ENCODE data around the gene SLC1A7.

SLC1A7 gene

DNA sequence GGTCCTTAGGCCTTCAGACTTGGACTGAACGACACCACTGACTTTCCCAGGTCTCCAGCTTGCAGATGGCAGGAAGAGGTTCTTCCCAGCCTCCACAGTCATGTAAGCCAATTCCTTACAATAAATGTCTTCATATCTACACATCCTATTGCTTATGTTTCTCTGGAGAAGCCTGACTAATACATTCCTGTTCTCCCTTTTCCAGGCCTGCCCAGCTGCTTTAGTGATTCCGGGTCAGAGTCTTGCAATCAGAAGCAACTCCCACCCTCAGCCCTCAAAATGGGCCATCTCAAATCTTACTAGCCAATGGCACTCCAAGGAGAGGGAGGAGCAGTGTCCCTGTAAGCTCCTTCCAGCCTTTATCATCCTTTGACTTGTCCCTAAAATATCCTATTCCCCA is 37.8 kb upstream of the SLC1A7 start:
- H3K36me3 ChIP-seq (ENCODE audit: insufficient read depth, low read length) = no peaks in the 10 kb centered on the region
- no peak overlapping the region for H3K4me3 ChIP-seq (ENCODE audit: low read length)
- no peak overlapping the region for H3K9ac ChIP-seq (ENCODE audit: low read depth, low read length)
- no peaks in the 10 kb centered on the region for H3K9me3 ChIP-seq (ENCODE audit: insufficient read depth, low read depth, low read length)
- H3K27ac ChIP-seq (ENCODE audit: low read depth, low read length) = no peak overlapping the region
- peaks cover 8% of the 10 kb centered on the region for H3K4me1 ChIP-seq (ENCODE audit: insufficient read depth, low read length)
- no peaks in the 10 kb centered on the region for H3K27me3 ChIP-seq (ENCODE audit: insufficient read depth, low read length)
- 90% methylated on average over 2 of the region's 2 CpGs for WGBS

DNA sequence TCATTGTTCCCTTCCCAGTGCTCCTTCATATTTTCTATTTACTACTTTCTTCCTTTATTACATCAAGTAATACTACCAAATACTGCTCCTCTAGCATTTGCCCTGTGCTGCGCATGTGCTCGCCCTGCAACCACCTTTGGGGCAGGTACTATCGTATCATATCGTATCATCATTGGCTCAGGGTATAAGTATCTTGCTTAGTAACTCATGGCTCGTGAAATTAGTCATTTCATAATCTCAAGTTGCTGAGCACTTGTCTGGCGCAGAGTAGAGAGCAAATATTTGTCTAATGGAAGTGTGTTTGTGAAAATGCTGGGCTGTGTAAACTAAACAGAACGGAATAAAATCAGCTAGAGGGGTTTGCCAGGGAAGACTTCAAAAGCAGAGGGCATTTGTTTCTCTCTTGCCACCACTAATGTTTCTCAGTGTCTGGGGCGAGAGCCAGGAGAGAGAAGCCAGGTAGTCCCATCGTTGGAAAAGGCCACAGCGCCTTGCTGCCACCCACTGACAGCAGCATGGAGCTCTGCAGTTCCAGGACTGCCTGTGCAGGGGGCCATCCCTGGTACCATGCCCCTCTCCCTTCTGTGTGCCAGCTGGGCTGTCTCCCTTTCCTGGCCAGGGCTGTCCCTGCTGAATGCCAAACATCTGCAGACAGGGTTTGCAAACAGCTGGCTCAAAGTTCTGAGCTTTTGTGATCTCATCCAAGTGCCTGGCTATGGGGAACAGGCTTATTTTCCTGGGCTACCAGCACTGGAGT is 34.2 kb upstream of the SLC1A7 start:
- no peaks in the 10 kb centered on the region for H3K27me3 ChIP-seq (ENCODE audit: insufficient read depth, low read length)
- peaks cover 14% of the 10 kb centered on the region for H3K4me1 ChIP-seq (ENCODE audit: insufficient read depth, low read length)
- H3K9ac ChIP-seq (ENCODE audit: low read depth, low read length) = no peak overlapping the region
- H3K4me3 ChIP-seq (ENCODE audit: low read length) = no peak overlapping the region
- no peak overlapping the region for H3K27ac ChIP-seq (ENCODE audit: low read depth, low read length)
- no peaks in the 10 kb centered on the region for H3K36me3 ChIP-seq (ENCODE audit: insufficient read depth, low read length)
- WGBS = 86% methylated on average over 10 of the region's 10 CpGs
- no peaks in the 10 kb centered on the region for H3K9me3 ChIP-seq (ENCODE audit: insufficient read depth, low read depth, low read length)

DNA sequence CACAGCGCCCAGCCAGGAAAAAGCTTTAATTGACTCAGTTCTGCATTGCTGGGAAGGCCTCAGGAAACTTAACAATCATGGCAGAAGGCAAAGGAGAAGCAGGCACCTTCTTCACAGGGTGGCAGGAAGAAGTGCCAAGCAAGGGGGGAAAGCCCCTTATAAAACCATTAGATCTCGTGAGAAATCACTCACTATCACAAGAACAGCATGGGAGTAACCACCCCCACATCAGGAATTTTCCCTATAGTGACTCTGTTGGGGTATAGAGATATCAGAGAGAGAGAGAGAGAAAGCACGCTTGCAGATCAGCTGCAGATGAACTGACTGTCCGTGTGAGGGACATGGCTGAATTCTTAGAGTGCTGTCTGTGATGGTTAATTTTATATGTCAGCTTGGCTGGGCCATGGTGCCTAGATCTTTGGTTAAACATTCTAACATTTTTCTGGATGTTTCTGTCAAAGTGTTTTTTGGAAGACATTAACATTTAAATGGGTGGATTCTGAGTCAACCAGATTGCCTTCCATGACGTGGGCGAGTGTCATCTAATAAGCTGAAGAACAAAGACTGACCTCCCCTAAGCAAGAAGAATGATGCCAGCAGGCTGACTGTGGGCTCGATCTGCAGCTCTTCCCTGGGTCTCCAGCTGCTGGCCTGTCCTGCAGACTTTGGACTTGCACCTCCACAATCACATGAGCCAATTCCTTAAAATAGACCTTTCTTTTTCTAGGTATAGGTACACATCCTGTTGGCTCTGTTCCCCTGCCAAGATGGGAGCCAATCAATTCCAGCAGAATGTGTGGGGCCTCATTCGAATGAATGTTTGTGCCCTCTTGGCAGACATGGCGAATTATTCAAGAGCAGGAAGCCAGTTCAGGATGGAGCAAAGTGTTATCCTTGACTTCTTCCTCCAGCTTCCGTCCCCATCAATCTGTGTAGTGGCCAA is 32.8 kb upstream of the SLC1A7 start:
- Histone ChIP-seq H3K4me3 (ENCODE audit: low read length) (no peak overlapping the region), H3K9ac (ENCODE audit: low read depth, low read length) (no peak overlapping the region), H3K27ac (ENCODE audit: low read depth, low read length) (no peak overlapping the region), H3K9me3 (ENCODE audit: insufficient read depth, low read depth, low read length) (no peaks in the 10 kb centered on the region), H3K27me3 (ENCODE audit: insufficient read depth, low read length) (no peaks in the 10 kb centered on the region), H3K36me3 (ENCODE audit: insufficient read depth, low read length) (no peaks in the 10 kb centered on the region), H3K4me1 (ENCODE audit: insufficient read depth, low read length) (peaks cover 14% of the 10 kb centered on the region)
- WGBS = 75% methylated on average over 9 of the region's 10 CpGs

DNA sequence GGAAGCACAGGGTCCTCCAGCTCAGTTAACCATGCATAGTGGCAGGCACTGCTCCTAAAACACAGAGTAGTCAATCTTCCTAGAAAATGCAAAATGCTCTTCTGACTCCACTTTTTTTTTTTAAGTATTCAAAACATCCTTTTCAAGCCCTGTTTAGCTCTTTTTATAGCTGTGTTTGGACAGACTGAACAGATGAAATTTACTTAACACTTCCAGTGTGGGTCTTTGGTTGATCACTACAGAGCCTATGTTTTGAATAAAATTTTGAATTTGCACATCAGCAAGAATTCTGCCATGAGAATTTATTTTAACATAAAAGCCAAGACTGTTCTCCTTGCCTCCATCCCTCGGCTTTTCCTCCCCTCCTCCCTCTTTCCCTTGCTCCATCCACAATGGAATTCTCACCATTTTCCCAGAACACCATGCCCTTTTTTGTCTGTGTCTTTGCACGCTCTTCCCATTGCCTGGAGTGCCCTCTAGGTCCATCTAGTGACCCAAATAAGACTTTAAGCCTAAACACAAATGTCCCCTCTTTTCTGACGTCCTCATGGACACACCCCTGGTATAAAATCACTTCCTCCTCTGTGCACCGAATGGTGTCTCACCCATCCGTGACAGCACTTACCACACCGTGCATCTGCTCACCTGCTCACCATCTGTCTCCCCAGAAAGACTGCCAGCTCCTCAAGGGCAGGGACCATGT is 30.1 kb upstream of the SLC1A7 start:
- H3K9ac ChIP-seq (ENCODE audit: low read depth, low read length) = no peak overlapping the region
- H3K4me1 ChIP-seq (ENCODE audit: insufficient read depth, low read length) = peaks cover 14% of the 10 kb centered on the region
- WGBS = 45% methylated on average over 6 of the region's 6 CpGs
- no peak overlapping the region for H3K4me3 ChIP-seq (ENCODE audit: low read length)
- H3K36me3 ChIP-seq (ENCODE audit: insufficient read depth, low read length) = no peaks in the 10 kb centered on the region
- no peaks in the 10 kb centered on the region for H3K27me3 ChIP-seq (ENCODE audit: insufficient read depth, low read length)
- H3K9me3 ChIP-seq (ENCODE audit: insufficient read depth, low read depth, low read length) = no peaks in the 10 kb centered on the region
- H3K27ac ChIP-seq (ENCODE audit: low read depth, low read length) = no peak overlapping the region

- Histone ChIP-seq H3K27me3 (ENCODE audit: insufficient read depth, low read length) (no peaks in the 10 kb centered on the region), H3K27ac (ENCODE audit: low read depth, low read length) (no peak overlapping the region), H3K4me3 (ENCODE audit: low read length) (no peak overlapping the region), H3K36me3 (ENCODE audit: insufficient read depth, low read length) (no peaks in the 10 kb centered on the region), H3K9me3 (ENCODE audit: insufficient read depth, low read depth, low read length) (no peaks in the 10 kb centered on the region), H3K4me1 (ENCODE audit: insufficient read depth, low read length) (peaks cover 19% of the 10 kb centered on the region), H3K9ac (ENCODE audit: low read depth, low read length) (no peak overlapping the region)
- 94% methylated on average over 8 of the region's 8 CpGs for WGBS
Observed at GRCh38 chr1:53166912-53167311, 24.5 kb upstream of the SLC1A7 start.

GRCh38 chr1:53166366-53166765 is 23.9 kb upstream of the SLC1A7 start:
- 82% methylated on average over 5 of the region's 6 CpGs for WGBS

DNA sequence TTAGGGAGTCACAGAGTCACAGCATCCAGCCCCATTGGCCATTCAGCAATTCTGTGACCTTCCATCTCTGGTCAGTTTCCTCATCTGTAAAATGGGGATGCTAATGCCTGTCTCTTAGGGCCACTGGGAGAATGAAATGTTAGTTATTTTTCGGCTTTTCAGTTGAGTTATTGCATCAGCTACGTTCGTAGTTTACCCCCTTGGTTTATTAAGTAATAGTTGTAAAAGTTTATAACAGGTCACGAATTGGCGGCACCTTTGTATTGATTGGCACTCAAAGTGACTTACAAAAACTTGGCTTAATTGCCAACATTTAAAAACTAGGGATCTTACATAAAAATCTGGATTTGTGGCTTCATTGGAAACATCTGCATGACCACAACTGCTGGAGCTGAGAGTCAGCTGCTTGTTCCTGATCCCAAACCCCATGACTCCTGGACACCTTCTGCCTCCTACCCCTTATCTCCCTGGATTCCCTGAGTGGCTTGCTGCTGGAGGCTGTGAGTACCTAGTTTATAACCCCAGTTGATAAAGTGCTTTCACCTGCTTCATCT is 23.0 kb upstream of the SLC1A7 start:
- H3K36me3 ChIP-seq (ENCODE audit: insufficient read depth, low read length) = no peaks in the 10 kb centered on the region
- no peaks in the 10 kb centered on the region for H3K27me3 ChIP-seq (ENCODE audit: insufficient read depth, low read length)
- H3K9me3 ChIP-seq (ENCODE audit: insufficient read depth, low read depth, low read length) = no peaks in the 10 kb centered on the region
- H3K4me1 ChIP-seq (ENCODE audit: insufficient read depth, low read length) = peaks cover 19% of the 10 kb centered on the region
- WGBS = 92% methylated on average over 5 of the region's 5 CpGs
- no peak overlapping the region for H3K27ac ChIP-seq (ENCODE audit: low read depth, low read length)
- H3K4me3 ChIP-seq (ENCODE audit: low read length) = no peak overlapping the region
- H3K9ac ChIP-seq (ENCODE audit: low read depth, low read length) = no peak overlapping the region

More at GRCh38 chr1:53166366-53166765, 23.9 kb upstream of the SLC1A7 start:
- no peaks in the 10 kb centered on the region for H3K27me3 ChIP-seq (ENCODE audit: insufficient read depth, low read length)
- H3K27ac ChIP-seq (ENCODE audit: low read depth, low read length) = no peak overlapping the region
- no peaks in the 10 kb centered on the region for H3K36me3 ChIP-seq (ENCODE audit: insufficient read depth, low read length)
- no peak overlapping the region for H3K9ac ChIP-seq (ENCODE audit: low read depth, low read length)
- H3K4me1 ChIP-seq (ENCODE audit: insufficient read depth, low read length) = peaks cover 19% of the 10 kb centered on the region
- no peaks in the 10 kb centered on the region for H3K9me3 ChIP-seq (ENCODE audit: insufficient read depth, low read depth, low read length)
- no peak overlapping the region for H3K4me3 ChIP-seq (ENCODE audit: low read length)

DNA sequence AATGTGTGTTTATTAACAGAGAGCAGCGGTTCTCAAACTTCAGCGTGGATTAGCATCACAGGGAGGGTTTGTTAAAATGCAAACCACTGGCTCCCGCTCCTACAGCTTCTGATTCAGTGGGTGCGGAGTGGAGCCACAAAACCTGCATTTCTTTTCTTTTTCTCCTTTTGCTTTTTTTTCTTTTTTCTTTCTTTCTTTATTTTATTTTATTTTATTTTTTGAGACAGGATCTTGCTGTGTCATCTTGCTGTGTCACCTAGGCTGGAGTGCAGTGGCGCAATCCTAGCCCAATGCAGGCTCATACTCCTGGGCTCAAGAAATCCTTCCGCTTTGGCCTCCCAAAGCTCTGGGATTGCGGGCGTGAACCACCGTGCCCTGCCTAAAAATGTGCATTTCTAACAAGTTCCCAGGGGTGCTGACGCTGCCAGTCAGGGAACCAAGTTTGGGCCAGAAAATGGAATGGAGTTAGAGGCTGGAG is 20.9 kb upstream of the SLC1A7 start:
- Histone ChIP-seq H3K4me1 (ENCODE audit: insufficient read depth, low read length) (peaks cover 19% of the 10 kb centered on the region), H3K9ac (ENCODE audit: low read depth, low read length) (no peak overlapping the region), H3K9me3 (ENCODE audit: insufficient read depth, low read depth, low read length) (no peaks in the 10 kb centered on the region), H3K4me3 (ENCODE audit: low read length) (no peak overlapping the region), H3K36me3 (ENCODE audit: insufficient read depth, low read length) (no peaks in the 10 kb centered on the region), H3K27me3 (ENCODE audit: insufficient read depth, low read length) (no peaks in the 10 kb centered on the region), H3K27ac (ENCODE audit: low read depth, low read length) (no peak overlapping the region; the same call in 1 of the 2 replicates)
- WGBS = 40% methylated on average over 10 of the region's 10 CpGs

DNA sequence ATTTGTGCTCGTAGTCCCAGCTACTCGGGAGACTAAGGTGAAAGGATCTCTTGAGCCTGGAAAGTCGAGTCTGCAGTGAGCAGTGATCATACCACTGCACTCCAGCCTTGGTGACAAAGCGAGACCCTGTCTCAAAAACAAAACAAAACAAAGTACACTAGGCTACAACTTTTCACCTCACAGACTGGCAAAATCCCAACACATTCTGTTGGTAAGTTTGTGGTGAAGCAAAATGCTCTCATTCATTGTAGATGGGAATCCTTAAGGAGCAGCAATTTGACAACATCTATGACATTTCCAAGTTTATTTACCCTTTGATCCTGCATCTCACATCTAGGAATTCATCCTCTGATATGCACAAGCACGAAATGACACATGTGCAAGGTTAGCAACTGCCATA is 20.2 kb upstream of the SLC1A7 start:
- no peaks in the 10 kb centered on the region for H3K27me3 ChIP-seq (ENCODE audit: insufficient read depth, low read length)
- no peaks in the 10 kb centered on the region for H3K36me3 ChIP-seq (ENCODE audit: insufficient read depth, low read length)
- 82% methylated on average over 5 of the region's 5 CpGs for WGBS
- H3K9ac ChIP-seq (ENCODE audit: low read depth, low read length) = no peak overlapping the region
- H3K4me3 ChIP-seq (ENCODE audit: low read length) = no peak overlapping the region
- H3K27ac ChIP-seq (ENCODE audit: low read depth, low read length) = no peak overlapping the region
- H3K4me1 ChIP-seq (ENCODE audit: insufficient read depth, low read length) = peaks cover 19% of the 10 kb centered on the region
- H3K9me3 ChIP-seq (ENCODE audit: insufficient read depth, low read depth, low read length) = no peaks in the 10 kb centered on the region

- WGBS = 74% methylated on average over 2 of the region's 2 CpGs
- Histone ChIP-seq H3K36me3 (ENCODE audit: insufficient read depth, low read length) (no peaks in the 10 kb centered on the region), H3K4me3 (ENCODE audit: low read length) (no peak overlapping the region), H3K27me3 (ENCODE audit: insufficient read depth, low read length) (no peaks in the 10 kb centered on the region; the same call in 1 of the 2 replicates), H3K9me3 (ENCODE audit: insufficient read depth, low read depth, low read length) (no peaks in the 10 kb centered on the region), H3K4me1 (ENCODE audit: insufficient read depth, low read length) (peaks cover 16% of the 10 kb centered on the region), H3K27ac (ENCODE audit: low read depth, low read length) (no peak overlapping the region), H3K9ac (ENCODE audit: low read depth, low read length) (no peak overlapping the region)
Observed at GRCh38 chr1:53160924-53161378, 18.5 kb upstream of the SLC1A7 start.

All from HUES64 (cell line).